Tibial nerve (tissue), 4 donors: ENCODE results near the gene PCOLCE2. TPM values are rescaled to one million over a fixed set of nuclear protein-coding genes. Genes with fewer than 3 reads are reported as not detected.

Experiments
- DNase-seq, 2 donors: peaks; one replicate each; pipeline ENCODE4 v3.0.0-alpha.2; 2019; ENCODE audit warnings: low spot score in 2 of 2
- H3K27ac ChIP-seq, 4 donors: fragments of 200-600 bp; sonication (generic) in 3 of 4; one replicate each; pipeline ENCODE4 v1.5.1; 2017 to 2019; ENCODE audit warnings: mild to moderate bottlenecking in 1 of 4
- H3K27me3 ChIP-seq, 2 donors: fragments of 200-600 bp; sonication (generic) in 1 of 2; one replicate each; pipeline versions ENCODE4 v1.5.1 to v1.6.0; 2017 to 2019
- H3K36me3 ChIP-seq, 3 donors: fragments of 200-600 bp; sonication (generic); one replicate each; pipeline ENCODE4 v1.5.1; 2018 to 2019
- H3K4me1 ChIP-seq, 4 donors: fragments of 200-600 bp; sonication (generic) in 3 of 4; one replicate each; pipeline ENCODE4 v1.5.1; 2017 to 2019
- H3K4me3 ChIP-seq, 4 donors: fragments of 200-600 bp; sonication (generic) in 3 of 4; one replicate each; pipeline ENCODE4 v1.5.1; 2017 to 2019; ENCODE audit warnings: mild to moderate bottlenecking in 1 of 4, moderate library complexity in 1 of 4
- H3K9me3 ChIP-seq, 4 donors: fragments of 200-600 bp; sonication (generic) in 3 of 4; one replicate each; pipeline ENCODE4 v1.5.1; 2017 to 2019
- CTCF ChIP-seq, 5 experiments: fragments of 200-600 bp in 3 of 5; fragments of 450-650 bp in 2 of 5; sonication (generic) in 3 of 5; IDR thresholded peaks; one replicate each; pipeline ENCODE4 v1.5.1; 2016 to 2019; ENCODE audit warnings: antibody characterized with exemption in 5 of 5, mild to moderate bottlenecking in 3 of 5, moderate library complexity in 2 of 5
- EP300 ChIP-seq, 2 donors: sonication (generic); formaldehyde crosslinking; IDR thresholded peaks; one replicate each; pipeline ENCODE4 v1.6.1; 2017; ENCODE audit warnings: antibody characterized with exemption in 2 of 2, mild to moderate bottlenecking in 1 of 2
- POLR2A ChIP-seq, 2 donors: fragments of 450-650 bp; IDR thresholded peaks; one replicate each; pipeline ENCODE4 v1.6.1; 2017; ENCODE audit warnings: antibody characterized with exemption in 2 of 2, mild to moderate bottlenecking in 2 of 2, moderate library complexity in 2 of 2
- WGBS, 2 donors: methylation state at CpG; one replicate each; pipeline ENCODE4 v1.1.5; 2018; 5-methylcytosine and 5-hydroxymethylcytosine counted together
- total RNA-seq, 4 donors: library from RNA; depleted of rRNA; stranded (reverse); fragments of >200 nt; gene quantifications; one replicate each; pipeline ENCODE4 v1.1.0, GENCODE V29; 2016

The PCOLCE2 gene
- total RNA-seq, 4 donors from 2014 or later: 38.5 to 105 (median 59.1) TPM

DNA sequence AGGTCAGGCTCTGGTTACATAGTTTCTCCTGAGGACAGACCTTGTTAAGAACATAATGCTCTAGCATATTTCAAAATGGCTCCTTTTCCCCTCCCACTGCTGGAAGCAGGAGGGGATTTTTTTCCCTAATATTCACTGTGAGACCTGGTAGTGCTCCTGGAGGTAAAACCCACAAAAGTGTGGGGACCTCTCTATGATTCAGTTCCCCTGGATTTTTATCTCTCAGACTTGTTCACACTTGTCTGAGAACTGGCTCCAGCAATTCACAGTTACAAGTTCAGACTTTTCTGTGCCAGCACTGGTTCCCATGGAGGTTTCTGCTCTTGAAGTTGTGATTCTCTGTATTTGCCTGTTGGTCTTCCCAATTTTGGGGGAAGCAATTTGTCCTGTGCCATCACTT is 36.3 kb upstream of the PCOLCE2 start:
- Histone ChIP-seq H3K9me3 (peaks cover 0 to 6% (median 1%) of the 10 kb centered on the region in 4 donors), H3K4me3 (no peak overlapping the region), H3K4me1 (no peaks in the 10 kb centered on the region), H3K27ac (no peak overlapping the region), H3K27me3 (no peaks in the 10 kb centered on the region), H3K36me3 (no peaks in the 10 kb centered on the region)
- DNase-seq: no peak
- no peak for TF ChIP-seq CTCF (IDR thresholded peaks at IDR 0.05)
- TF ChIP-seq POLR2A (IDR thresholded peaks at IDR 0.05): no peak
- TF ChIP-seq EP300 (IDR thresholded peaks at IDR 0.05): no peak

- H3K9me3 ChIP-seq: peaks cover 0 to 6% (median 1%) of the 10 kb centered on the region in 4 donors
- TF ChIP-seq EP300 (IDR thresholded peaks at IDR 0.05): no peak
- no peak for TF ChIP-seq CTCF (IDR thresholded peaks at IDR 0.05)
- no peak for TF ChIP-seq POLR2A (IDR thresholded peaks at IDR 0.05)
- H3K4me1 ChIP-seq: no peaks in the 10 kb centered on the region
- no peaks in the 10 kb centered on the region for H3K27me3 ChIP-seq
- no peak overlapping the region for H3K27ac ChIP-seq
- H3K4me3 ChIP-seq: no peak overlapping the region
- no peak for DNase-seq
- H3K36me3 ChIP-seq: no peaks in the 10 kb centered on the region
Measured at GRCh38 chr3:142923694-142924093, 34.8 kb upstream of the PCOLCE2 start.

DNA sequence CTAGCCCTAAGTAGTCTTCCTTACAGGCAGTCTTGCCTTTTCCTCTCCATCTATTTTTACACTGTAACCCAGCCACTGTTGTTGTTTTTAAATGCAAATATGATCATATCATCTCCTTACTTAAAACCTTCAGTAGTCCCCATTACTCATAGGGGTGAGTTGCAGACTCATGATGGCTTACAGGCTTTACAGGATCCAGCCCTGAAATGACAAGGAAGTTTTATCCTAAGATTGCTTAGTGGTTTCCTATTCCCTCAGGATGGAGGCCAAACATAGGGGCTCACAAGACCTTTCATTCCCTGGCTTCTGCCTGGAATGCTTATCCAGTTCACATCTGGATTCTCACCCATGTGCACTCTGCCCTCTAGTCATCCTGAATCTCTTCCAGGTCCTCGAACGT is 27.7 kb upstream of the PCOLCE2 start:
- peaks cover 0 to 3% (median 0%) of the 10 kb centered on the region in 4 donors for H3K4me1 ChIP-seq
- 38 to 59% methylated on average over 2 of the region's 2 CpGs for WGBS, 2 donors

GRCh38 chr3:142915636-142916035 is 26.8 kb upstream of the PCOLCE2 start:
- DNase-seq: no peak
- 84 to 86% methylated on average over 3 of the region's 3 CpGs for WGBS, 2 donors
- no peaks in the 10 kb centered on the region for H3K27me3 ChIP-seq

More for the DNA sequence above, 27.7 kb upstream of the PCOLCE2 start:
- no peak overlapping the region for H3K4me3 ChIP-seq
- DNase-seq: no peak
- H3K36me3 ChIP-seq: no peaks in the 10 kb centered on the region
- TF ChIP-seq POLR2A (IDR thresholded peaks at IDR 0.05): no peak
- no peak for TF ChIP-seq CTCF (IDR thresholded peaks at IDR 0.05)
- TF ChIP-seq EP300 (IDR thresholded peaks at IDR 0.05): no peak
- H3K27me3 ChIP-seq: no peaks in the 10 kb centered on the region
- H3K27ac ChIP-seq: no peak overlapping the region
- peaks cover 0 to under 1% (median 0%) of the 10 kb centered on the region in 4 donors for H3K9me3 ChIP-seq

GRCh38 chr3:142914286-142914811 is 25.5 kb upstream of the PCOLCE2 start:
- H3K4me1 ChIP-seq: peaks cover 0 to 3% (median 0%) of the 10 kb centered on the region in 4 donors
- no peak for DNase-seq
- H3K9me3 ChIP-seq: no peaks in the 10 kb centered on the region
- WGBS, 2 donors: 53 to 56% methylated on average over 3 of the region's 3 CpGs
- no peaks in the 10 kb centered on the region for H3K27me3 ChIP-seq
- no peak overlapping the region for H3K27ac ChIP-seq
- no peak overlapping the region for H3K4me3 ChIP-seq
- no peaks in the 10 kb centered on the region for H3K36me3 ChIP-seq
- TF ChIP-seq EP300 (IDR thresholded peaks at IDR 0.05): no peak
- no peak for TF ChIP-seq POLR2A (IDR thresholded peaks at IDR 0.05)
- no peak for TF ChIP-seq CTCF (IDR thresholded peaks at IDR 0.05)

More at GRCh38 chr3:142915636-142916035, 26.8 kb upstream of the PCOLCE2 start:
- Histone ChIP-seq H3K4me1 (peaks cover 0 to 3% (median 0%) of the 10 kb centered on the region in 4 donors), H3K36me3 (no peaks in the 10 kb centered on the region), H3K9me3 (no peaks in the 10 kb centered on the region), H3K4me3 (no peak overlapping the region), H3K27ac (no peak overlapping the region)
- TF ChIP-seq EP300 (IDR thresholded peaks at IDR 0.05) (no peak), POLR2A (IDR thresholded peaks at IDR 0.05) (no peak), CTCF (IDR thresholded peaks at IDR 0.05) (no peak)
